ENCODE measurements around the gene GPR55. TPM values are rescaled to one million over a fixed set of nuclear protein-coding genes. Genes with fewer than 3 reads are reported as not detected.

GPR55 gene
- polyA plus RNA-seq, 4 donors: 0.22 to 1.6 (median 0.56) TPM

GRCh38 chr2:230910546-230911177, 14.4 kb downstream of the GPR55 start:
- Histone ChIP-seq H3K4me3 (ENCODE audit: low read depth in 1 of 3, low read length in 3 of 3) (no peak overlapping the region), H3K27ac (ENCODE audit: low read depth in 1 of 3, low read length in 2 of 3) (no peak overlapping the region), H3K36me3 (ENCODE audit: control insufficient read depth in 3 of 3, insufficient read depth in 2 of 3, low read depth in 1 of 3, low read length in 3 of 3) (no peaks in the 10 kb centered on the region), H3K9me3 (ENCODE audit: control insufficient read depth in 2 of 2, insufficient read depth in 1 of 2, low read depth in 1 of 2, low read length in 1 of 2) (no peaks in the 10 kb centered on the region), H3K4me1 (ENCODE audit: control insufficient read depth in 3 of 3, insufficient read depth in 2 of 3, low read depth in 1 of 3, low read length in 2 of 3) (no peaks in the 10 kb centered on the region), H3K27me3 (ENCODE audit: control insufficient read depth in 3 of 3, insufficient read depth in 3 of 3, low read length in 3 of 3) (peaks cover 0 to 2% (median 0%) of the 10 kb centered on the region in 3 donors)
- 80 to 84% (median 82%) methylated on average over 13 of the region's 13 CpGs for WGBS, 3 donors
- FAIRE-seq: no peak
- no peak for DNase-seq

DNA sequence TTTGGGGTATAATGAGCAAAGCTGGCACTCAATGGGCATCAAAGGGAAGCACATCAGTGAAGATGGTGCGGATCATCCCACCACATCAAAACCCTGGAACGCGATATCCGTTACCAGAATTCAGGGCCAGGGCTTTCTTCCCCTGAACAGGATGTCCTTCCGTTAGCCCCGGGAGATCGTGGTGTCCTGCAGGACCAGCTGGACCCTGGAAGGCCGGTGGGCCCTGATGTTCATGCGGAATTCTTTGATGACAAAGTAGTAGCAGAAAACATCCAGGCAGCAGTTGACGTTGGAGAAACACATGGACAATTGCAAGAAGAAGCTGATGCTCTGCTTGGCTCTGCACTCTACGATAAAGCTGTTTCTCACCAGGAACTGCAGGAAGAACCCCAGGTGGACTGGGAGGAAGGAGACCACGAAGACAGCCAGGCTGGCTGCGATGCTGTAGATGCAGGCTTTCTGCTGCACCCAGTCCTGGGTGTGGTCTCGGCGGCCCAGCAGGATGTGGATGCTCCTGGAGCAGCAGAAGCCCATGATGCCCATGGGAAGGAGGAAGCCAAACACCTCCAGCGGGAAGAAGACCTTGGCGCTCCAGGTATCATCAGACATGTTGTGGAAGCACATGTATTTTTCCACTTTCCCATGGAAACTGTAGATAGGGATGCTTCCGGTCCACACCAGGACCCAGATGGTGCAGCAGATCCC, 15.0 kb downstream of the GPR55 start:
- peaks cover 0 to 2% (median 0%) of the 10 kb centered on the region in 3 donors for H3K27me3 ChIP-seq (ENCODE audit: control insufficient read depth in 3 of 3, insufficient read depth in 3 of 3, low read length in 3 of 3)
- FAIRE-seq (no peak), DNase-seq (no peak)
- no peaks in the 10 kb centered on the region for H3K4me1 ChIP-seq (ENCODE audit: control insufficient read depth in 3 of 3, insufficient read depth in 2 of 3, low read depth in 1 of 3, low read length in 2 of 3)
- 85 to 95% (median 94%) methylated on average over 18 of the region's 18 CpGs for WGBS, 3 donors
- no peak overlapping the region for H3K27ac ChIP-seq (ENCODE audit: low read depth in 1 of 3, low read length in 2 of 3)
- H3K9me3 ChIP-seq (ENCODE audit: control insufficient read depth in 2 of 2, insufficient read depth in 1 of 2, low read depth in 1 of 2, low read length in 1 of 2): no peaks in the 10 kb centered on the region
- no peak overlapping the region for H3K4me3 ChIP-seq (ENCODE audit: low read depth in 1 of 3, low read length in 3 of 3)
- H3K36me3 ChIP-seq (ENCODE audit: control insufficient read depth in 3 of 3, insufficient read depth in 2 of 3, low read depth in 1 of 3, low read length in 3 of 3): no peaks in the 10 kb centered on the region

GRCh38 chr2:230908595-230909191, 16.3 kb downstream of the GPR55 start:
- H3K9me3 ChIP-seq (ENCODE audit: control insufficient read depth in 2 of 2, insufficient read depth in 1 of 2, low read depth in 1 of 2, low read length in 1 of 2): no peaks in the 10 kb centered on the region
- H3K4me3 ChIP-seq (ENCODE audit: low read depth in 1 of 3, low read length in 3 of 3): no peak overlapping the region
- H3K4me1 ChIP-seq (ENCODE audit: control insufficient read depth in 3 of 3, insufficient read depth in 2 of 3, low read depth in 1 of 3, low read length in 2 of 3): no peaks in the 10 kb centered on the region
- peaks cover 0 to 2% (median 0%) of the 10 kb centered on the region in 3 donors for H3K27me3 ChIP-seq (ENCODE audit: control insufficient read depth in 3 of 3, insufficient read depth in 3 of 3, low read length in 3 of 3)
- FAIRE-seq (no peak), DNase-seq (peak in 1 of 2 donors; percentile 66)
- no peak overlapping the region for H3K27ac ChIP-seq (ENCODE audit: low read depth in 1 of 3, low read length in 2 of 3)
- H3K36me3 ChIP-seq (ENCODE audit: control insufficient read depth in 3 of 3, insufficient read depth in 2 of 3, low read depth in 1 of 3, low read length in 3 of 3): no peaks in the 10 kb centered on the region
- 55 to 56% (median 56%) methylated on average over 10 of the region's 10 CpGs for WGBS, 3 donors

GRCh38 chr2:230908092-230908594, 16.9 kb downstream of the GPR55 start:
- Histone ChIP-seq H3K4me1 (ENCODE audit: control insufficient read depth in 3 of 3, insufficient read depth in 2 of 3, low read depth in 1 of 3, low read length in 2 of 3) (no peaks in the 10 kb centered on the region), H3K9me3 (ENCODE audit: control insufficient read depth in 2 of 2, insufficient read depth in 1 of 2, low read depth in 1 of 2, low read length in 1 of 2) (no peaks in the 10 kb centered on the region), H3K27me3 (ENCODE audit: control insufficient read depth in 3 of 3, insufficient read depth in 3 of 3, low read length in 3 of 3) (peaks cover 0 to 4% (median 0%) of the 10 kb centered on the region in 3 donors), H3K27ac (ENCODE audit: low read depth in 1 of 3, low read length in 2 of 3) (no peak overlapping the region), H3K4me3 (ENCODE audit: low read depth in 1 of 3, low read length in 3 of 3) (no peak overlapping the region), H3K36me3 (ENCODE audit: control insufficient read depth in 3 of 3, insufficient read depth in 2 of 3, low read depth in 1 of 3, low read length in 3 of 3) (no peaks in the 10 kb centered on the region)
- DNase-seq: no peak
- FAIRE-seq: no peak
- WGBS, 3 donors: 68 to 79% (median 75%) methylated on average over 6 of the region's 6 CpGs

DNA sequence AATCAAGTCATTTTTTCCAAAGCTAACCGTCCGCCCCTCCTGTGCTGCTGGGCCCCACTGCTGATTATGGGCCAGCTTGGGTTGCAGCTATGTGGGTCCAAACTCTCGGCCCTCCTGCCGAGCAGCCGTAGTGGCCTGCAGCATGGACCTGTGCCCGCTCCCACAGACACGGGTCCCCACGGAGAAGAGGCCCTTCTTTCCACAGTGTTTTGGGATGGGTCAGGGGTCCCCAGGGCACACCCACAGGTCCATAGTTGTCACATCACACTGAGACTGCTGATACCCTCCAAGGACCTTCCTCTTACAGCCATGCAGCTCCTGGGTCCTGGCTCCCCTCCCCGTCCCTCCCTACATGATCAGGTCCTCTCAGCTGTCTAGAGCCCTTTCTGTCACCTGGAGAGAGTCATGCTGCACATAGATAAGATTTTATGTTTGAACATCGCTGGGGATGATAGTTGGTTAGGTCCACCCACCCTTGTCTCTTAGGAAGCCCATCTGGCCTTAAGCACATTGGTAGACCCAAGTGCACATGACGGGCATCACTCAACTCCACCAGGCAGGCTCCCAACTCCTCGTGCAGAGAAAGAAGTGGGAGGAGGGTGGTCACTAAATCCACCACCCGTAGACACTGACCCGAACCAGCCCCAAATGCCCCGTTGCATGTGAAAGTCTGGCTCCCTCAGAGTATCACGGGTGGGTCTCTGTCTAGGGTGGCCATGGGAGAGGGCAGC, 17.5 kb downstream of the GPR55 start:
- Histone ChIP-seq H3K27ac (ENCODE audit: low read depth in 1 of 3, low read length in 2 of 3) (no peak overlapping the region), H3K27me3 (ENCODE audit: control insufficient read depth in 3 of 3, insufficient read depth in 3 of 3, low read length in 3 of 3) (peaks cover 0 to 4% (median 0%) of the 10 kb centered on the region in 3 donors), H3K4me3 (ENCODE audit: low read depth in 1 of 3, low read length in 3 of 3) (no peak overlapping the region), H3K9me3 (ENCODE audit: control insufficient read depth in 2 of 2, insufficient read depth in 1 of 2, low read depth in 1 of 2, low read length in 1 of 2) (no peaks in the 10 kb centered on the region), H3K36me3 (ENCODE audit: control insufficient read depth in 3 of 3, insufficient read depth in 2 of 3, low read depth in 1 of 3, low read length in 3 of 3) (no peaks in the 10 kb centered on the region), H3K4me1 (ENCODE audit: control insufficient read depth in 3 of 3, insufficient read depth in 2 of 3, low read depth in 1 of 3, low read length in 2 of 3) (no peaks in the 10 kb centered on the region)
- 92 to 95% (median 92%) methylated on average over 16 of the region's 16 CpGs for WGBS, 3 donors
- FAIRE-seq (no peak), DNase-seq (no peak)

- no peak for FAIRE-seq
- Histone ChIP-seq H3K36me3 (ENCODE audit: control insufficient read depth in 3 of 3, insufficient read depth in 2 of 3, low read depth in 1 of 3, low read length in 3 of 3) (no peaks in the 10 kb centered on the region), H3K4me1 (ENCODE audit: control insufficient read depth in 3 of 3, insufficient read depth in 2 of 3, low read depth in 1 of 3, low read length in 2 of 3) (no peaks in the 10 kb centered on the region), H3K4me3 (ENCODE audit: low read depth in 1 of 3, low read length in 3 of 3) (no peak overlapping the region), H3K9me3 (ENCODE audit: control insufficient read depth in 2 of 2, insufficient read depth in 1 of 2, low read depth in 1 of 2, low read length in 1 of 2) (no peaks in the 10 kb centered on the region), H3K27me3 (ENCODE audit: control insufficient read depth in 3 of 3, insufficient read depth in 3 of 3, low read length in 3 of 3) (peaks cover 0 to 4% (median 0%) of the 10 kb centered on the region in 3 donors), H3K27ac (ENCODE audit: low read depth in 1 of 3, low read length in 2 of 3) (no peak overlapping the region)
- no peak for DNase-seq
- WGBS, 3 donors: 89 to 94% (median 92%) methylated on average over 15 of the region's 15 CpGs
Observed at GRCh38 chr2:230906471-230907230, 18.4 kb downstream of the GPR55 start.

DNA sequence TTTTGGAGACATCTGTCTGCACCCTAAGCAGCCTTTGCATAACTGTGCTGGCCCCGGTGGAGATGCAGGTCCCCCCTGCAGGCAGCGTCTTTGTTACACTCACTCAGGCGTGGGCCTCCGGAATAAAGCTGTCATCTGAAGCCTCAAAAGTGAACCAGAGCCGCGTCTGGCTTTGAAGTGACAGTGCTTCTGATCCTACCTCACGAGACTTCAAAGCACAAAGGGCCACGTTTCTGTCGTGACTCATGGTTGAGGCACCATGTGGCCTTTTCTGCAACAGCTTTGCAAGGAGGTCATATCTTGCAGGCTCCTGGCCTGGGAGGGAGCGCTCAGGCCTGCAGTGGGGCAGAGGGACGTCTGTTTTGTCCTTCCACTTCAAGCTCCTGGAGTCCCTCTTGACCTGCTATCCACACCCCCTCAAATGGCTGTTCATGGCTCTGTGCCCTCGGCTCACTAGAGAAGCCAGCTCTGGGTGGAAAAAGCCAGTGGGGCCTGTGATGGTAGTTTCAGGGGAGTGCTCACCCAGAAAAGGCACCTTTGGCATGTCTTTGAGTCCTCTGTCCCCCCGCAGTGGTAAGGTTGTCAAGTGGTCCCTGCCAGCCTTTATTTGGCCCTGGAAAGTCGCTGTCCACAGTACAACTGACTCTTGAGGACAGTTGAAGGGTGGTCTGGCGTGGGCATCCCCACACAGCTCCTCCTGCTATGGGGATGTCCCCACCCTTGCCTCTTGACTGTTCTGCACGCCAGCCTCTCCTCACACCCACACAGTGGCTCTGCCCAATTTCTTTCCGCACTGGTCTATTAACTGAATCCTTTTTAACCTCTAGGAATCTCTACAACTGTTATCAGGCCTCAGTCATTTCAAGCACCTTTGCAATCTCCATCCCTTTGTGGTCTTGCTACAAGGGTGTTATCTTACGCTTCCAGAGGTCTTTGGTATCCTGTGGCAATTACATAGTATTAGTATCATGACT, 19.3 kb downstream of the GPR55 start:
- Histone ChIP-seq H3K36me3 (ENCODE audit: control insufficient read depth in 3 of 3, insufficient read depth in 2 of 3, low read depth in 1 of 3, low read length in 3 of 3) (no peaks in the 10 kb centered on the region), H3K27ac (ENCODE audit: low read depth in 1 of 3, low read length in 2 of 3) (no peak overlapping the region), H3K27me3 (ENCODE audit: control insufficient read depth in 3 of 3, insufficient read depth in 3 of 3, low read length in 3 of 3) (peaks cover 0 to 4% (median 0%) of the 10 kb centered on the region in 3 donors), H3K4me1 (ENCODE audit: control insufficient read depth in 3 of 3, insufficient read depth in 2 of 3, low read depth in 1 of 3, low read length in 2 of 3) (no peaks in the 10 kb centered on the region), H3K9me3 (ENCODE audit: control insufficient read depth in 2 of 2, insufficient read depth in 1 of 2, low read depth in 1 of 2, low read length in 1 of 2) (no peaks in the 10 kb centered on the region), H3K4me3 (ENCODE audit: low read depth in 1 of 3, low read length in 3 of 3) (no peak overlapping the region)
- 57 to 67% (median 59%) methylated on average over 18 of the region's 18 CpGs for WGBS, 3 donors
- FAIRE-seq (no peak), DNase-seq (no peak)
